IMR-90 (cell line): Measurements from ENCODE around the gene C13orf42. TPM values are rescaled to one million over a fixed set of nuclear protein-coding genes. Genes with fewer than 3 reads are reported as not detected.

Experiments used
- ATAC-seq: fragments of 200-7000 bp; cut with Tn5 transposase; 2 replicates; pipeline ENCODE4 v1.9.1; 2020; ENCODE audit warnings: low read depth, mild to moderate bottlenecking, moderate library complexity
- BruUV-seq: library from RNA; stranded (reverse); fragments of 400-500 nt; replicated peaks from 2 replicates; lab custom pipeline; 2021; lab: Mats Ljungman, UMichigan
- CTCF ChIA-PET: fragments of 300-600 bp; formaldehyde crosslinking; extraction: SDS; loops from one replicate; lab custom pipeline; 2021; ENCODE audit warnings: antibody characterized with exemption; lab: Yijun Ruan, JAX
- POLR2A ChIA-PET: fragments of 300-600 bp; sonication (Branson Sonifier 250); formaldehyde crosslinking; loops from one replicate; lab custom pipeline; 2022; ENCODE audit warnings: antibody characterized with exemption; ENCODE audit not compliant: unreplicated experiment; lab: Charles Lee
- DNase-seq: peaks from one replicate; pipeline ENCODE4 v3.0.0; 2013
- H2AFZ ChIP-seq: replicated peaks from 2 replicates; pipeline ENCODE3; 2013; ENCODE audit warnings: low read length, mild to moderate bottlenecking; ENCODE audit not compliant: poor library complexity
- H2AK5ac ChIP-seq: 2 replicates; pipeline ENCODE4 v1.6.1; 2013; ENCODE audit warnings: low read depth, low read length, inconsistent platforms
- H2AK9ac ChIP-seq: replicated peaks from 2 replicates; pipeline ENCODE3; 2013; ENCODE audit warnings: mild to moderate bottlenecking, low read depth, low read length, moderate library complexity; ENCODE audit not compliant: poor library complexity
- H2BK120ac ChIP-seq: 2 replicates; pipeline ENCODE4 v1.6.1; 2013; ENCODE audit warnings: low read depth, low read length, inconsistent platforms
- H2BK15ac ChIP-seq: 3 replicates; pipeline ENCODE4 v1.6.1; 2013; ENCODE audit warnings: low read depth, low read length, inconsistent platforms
- H2BK20ac ChIP-seq: 2 replicates; pipeline ENCODE4 v1.6.1; 2013; ENCODE audit warnings: low read depth, mild to moderate bottlenecking, inconsistent platforms, low read length, moderate library complexity
- H2BK5ac ChIP-seq: 2 replicates; pipeline ENCODE4 v1.6.1; 2013; ENCODE audit warnings: mild to moderate bottlenecking, low read depth, low read length, inconsistent platforms; ENCODE audit not compliant: poor library complexity, severe bottlenecking
- H3K14ac ChIP-seq: replicated peaks from 2 replicates; pipeline ENCODE4 v1.6.1; 2013; ENCODE audit warnings: low read depth, low read length, inconsistent platforms
- H3K18ac ChIP-seq: 2 replicates; pipeline ENCODE4 v1.6.1; 2013; ENCODE audit warnings: low read depth, low read length, control low read depth
- H3K23ac ChIP-seq: 2 replicates; pipeline ENCODE4 v1.6.1; 2013; ENCODE audit warnings: low read depth, low read length, inconsistent platforms
- H3K27ac ChIP-seq: 2 replicates; pipeline ENCODE4 v1.5.1; 2013; ENCODE audit warnings: mild to moderate bottlenecking, control low read depth, low read length; ENCODE audit not compliant: insufficient read depth
- H3K27me3 ChIP-seq: 2 replicates; pipeline ENCODE4 v1.6.1; 2013; ENCODE audit warnings: low read length; ENCODE audit not compliant: control insufficient read depth, insufficient read depth
- H3K36me3 ChIP-seq: 2 replicates; pipeline ENCODE4 v1.6.1; 2013; ENCODE audit warnings: low read length, mixed read lengths; ENCODE audit not compliant: control insufficient read depth, insufficient read depth
- H3K4ac ChIP-seq: 2 replicates; pipeline ENCODE4 v1.6.1; 2013; ENCODE audit warnings: low read depth, low read length, inconsistent platforms
- H3K4me1 ChIP-seq: 2 replicates; pipeline ENCODE4 v1.6.1; 2013; ENCODE audit warnings: low read length, mixed read lengths; ENCODE audit not compliant: control insufficient read depth, insufficient read depth
- H3K4me2 ChIP-seq: 2 replicates; pipeline ENCODE4 v1.6.1; 2013; ENCODE audit warnings: low read depth, mild to moderate bottlenecking, control low read depth, low read length, moderate library complexity
- H3K4me3 ChIP-seq: 2 replicates; pipeline ENCODE4 v1.5.1; 2013; ENCODE audit warnings: low read depth, mild to moderate bottlenecking, control low read depth, low read length, moderate library complexity; ENCODE audit not compliant: insufficient read depth
- H3K56ac ChIP-seq: 2 replicates; pipeline ENCODE4 v1.6.1; 2013; ENCODE audit warnings: low read length, inconsistent platforms; ENCODE audit not compliant: insufficient read depth; ENCODE audit errors: extremely low read depth
- H3K79me1 ChIP-seq, 2 experiments: 2 replicates each; pipeline ENCODE4 v1.6.1; 2013; ENCODE audit warnings: low read length in 2 of 2, inconsistent platforms in 1 of 2, low read depth in 1 of 2
- H3K9ac ChIP-seq: 2 replicates; pipeline ENCODE4 v1.6.1; 2013; ENCODE audit warnings: low read depth, low read length, control low read depth
- H3K9me1 ChIP-seq: 2 replicates; pipeline ENCODE4 v1.6.1; 2013; ENCODE audit warnings: low read length, inconsistent platforms; ENCODE audit not compliant: insufficient read depth
- H3K9me3 ChIP-seq: 2 replicates; pipeline ENCODE4 v1.6.1; 2013; ENCODE audit warnings: low read length; ENCODE audit not compliant: control insufficient read depth, insufficient read depth
- H4K20me1 ChIP-seq: 2 replicates; pipeline ENCODE4 v1.6.1; 2013; ENCODE audit warnings: low read length, inconsistent platforms; ENCODE audit not compliant: insufficient read depth
- H4K5ac ChIP-seq: 2 replicates; pipeline ENCODE4 v1.6.1; 2013; ENCODE audit warnings: mild to moderate bottlenecking, low read depth, low read length, control low read depth
- H4K8ac ChIP-seq, 2 experiments: 2 replicates each; pipeline ENCODE4 v1.6.1; 2013; ENCODE audit warnings: low read depth in 2 of 2, low read length in 2 of 2, control low read depth in 1 of 2, inconsistent platforms in 1 of 2
- H4K91ac ChIP-seq: 2 replicates; pipeline ENCODE4 v1.6.1; 2013; ENCODE audit warnings: low read depth, low read length, inconsistent platforms; ENCODE audit not compliant: insufficient read depth
- BHLHE40 ChIP-seq: fragments of 150-350 bp; IDR thresholded peaks from 2 replicates; pipeline ENCODE4 v1.6.1; 2016; ENCODE audit warnings: mild to moderate bottlenecking, low read depth, low read length
- CEBPB ChIP-seq: IDR thresholded peaks from 2 replicates; pipeline ENCODE4 v1.6.1; 2012; ENCODE audit warnings: low read depth, low read length, improper control_type of control experiment
- ELK1 ChIP-seq: fragments of 150-350 bp; IDR thresholded peaks from 2 replicates; pipeline ENCODE4 v1.6.1; 2016; ENCODE audit warnings: low read depth, mild to moderate bottlenecking, low read length, moderate library complexity, borderline replicate concordance
- MAFK ChIP-seq: IDR thresholded peaks from 2 replicates; pipeline ENCODE4 v1.6.1; 2012; ENCODE audit warnings: low read depth, low read length, improper control_type of control experiment
- MAZ ChIP-seq: IDR thresholded peaks from 2 replicates; pipeline ENCODE4 v1.6.1; 2012; ENCODE audit warnings: low read depth, mild to moderate bottlenecking, low read length, improper control_type of control experiment, moderate library complexity, borderline replicate concordance
- MXI1 ChIP-seq: IDR thresholded peaks from 2 replicates; pipeline ENCODE4 v1.6.1; 2012; ENCODE audit warnings: low read depth, mild to moderate bottlenecking, low read length, moderate library complexity, borderline replicate concordance
- NFE2L2 ChIP-seq: fragments of 150-350 bp; IDR thresholded peaks from 2 replicates; pipeline ENCODE4 v1.6.1; 2016; ENCODE audit warnings: low read depth, mild to moderate bottlenecking, low read length
- RCOR1 ChIP-seq: IDR thresholded peaks from 2 replicates; pipeline ENCODE4 v1.6.1; 2012; ENCODE audit warnings: mild to moderate bottlenecking, low read length, improper control_type of control experiment; ENCODE audit not compliant: insufficient replicate concordance
- RFX5 ChIP-seq: IDR thresholded peaks from 2 replicates; pipeline ENCODE4 v1.8.0; 2012; ENCODE audit warnings: low read depth, mild to moderate bottlenecking, low read length, moderate library complexity
- USF2 ChIP-seq: fragments of 150-350 bp; IDR thresholded peaks from 2 replicates; pipeline ENCODE4 v1.6.1; 2017; ENCODE audit warnings: mild to moderate bottlenecking, antibody characterized with exemption, low read length, low read depth
- dilution Hi-C: fragments of 300-500 bp; cut with HindIII; formaldehyde crosslinking; loops from one replicate; pipeline ENCODE4 v1.14.3; 2018; ENCODE audit warnings: low sequenced_read_pairs; ENCODE audit not compliant: unreplicated experiment
- in situ Hi-C: fragments of 300-500 bp; cut with MboI; formaldehyde crosslinking; loops from 3 replicates; pipeline ENCODE4 v1.14.3; 2019; ENCODE audit warnings: low sequenced_read_pairs, inconsistent platforms, mixed read lengths
- intact Hi-C: fragments of 100-400 bp; cut with micrococcal nuclease; formaldehyde crosslinking; loops from 2 replicates; pipeline ENCODE4 v1.10.0; 2022
- polyA plus RNA-seq, 3 experiments: library from polyadenylated mRNA; depleted of rRNA; stranded (reverse); fragments of >200 nt; gene quantifications; 2 replicates each; pipeline ENCODE4 v1.2.3, GENCODE V29; 2012; ENCODE audit warnings: low replicate concordance in 1 of 3
- total RNA-seq: library from RNA; depleted of rRNA; stranded (reverse); fragments of >200 nt; gene quantifications from 2 replicates; pipeline ENCODE4 v1.2.3, GENCODE V29; 2012
- TF ChIP-seq, protein P1 (sequence below): conservative IDR thresholded peaks from 2 replicates; pipeline ENCODE4 v1.5.1; 2012; ENCODE audit warnings: mild to moderate bottlenecking, low read depth, low read length, improper control_type of control experiment

C13orf42 gene
- total and polyA plus RNA-seq, 2 of the 4 experiments (the other 2 are of a cell fraction) = not detected

DNA sequence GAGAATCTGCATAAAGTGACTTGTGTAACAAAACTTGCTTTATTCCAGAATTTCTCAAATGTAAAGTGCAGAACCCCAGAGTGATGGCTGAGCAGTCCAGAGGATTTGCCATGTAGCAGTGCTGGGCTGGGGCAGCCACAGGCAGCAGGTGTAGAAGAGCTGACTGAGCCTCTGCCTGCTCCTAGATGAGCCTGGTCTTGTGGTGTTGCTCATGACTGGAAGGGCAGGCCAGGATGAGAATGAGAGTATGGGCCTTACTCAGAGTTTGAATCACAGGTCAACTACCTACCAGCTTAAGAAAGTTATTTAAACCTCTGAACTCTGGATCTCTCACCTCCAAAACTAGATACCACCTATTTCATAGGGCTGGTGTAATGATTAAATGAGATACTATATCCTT lies 2.9 kb upstream of the C13orf42 start:
- no peak overlapping the region for H4K5ac ChIP-seq
- DNase-seq (no peak), ATAC-seq (no peak)
- in situ Hi-C loops = no loop called here
- H3K27ac ChIP-seq = no peak overlapping the region
- no peak overlapping the region for H4K8ac ChIP-seq
- no peaks in the 10 kb centered on the region for H3K9me1 ChIP-seq
- H2AK9ac ChIP-seq = no peak overlapping the region
- no peak overlapping the region for H3K4me2 ChIP-seq
- no peak overlapping the region for H2AK5ac ChIP-seq
- peaks cover 9% of the 10 kb centered on the region; the same call in 1 of the 2 replicates for H3K27me3 ChIP-seq
- H2BK20ac ChIP-seq = no peak overlapping the region
- no TSS peak for BruUV-seq
- no peaks in the 10 kb centered on the region for H3K36me3 ChIP-seq
- H2BK5ac ChIP-seq = no peak overlapping the region
- no peak overlapping the region for H2BK120ac ChIP-seq
- H3K9ac ChIP-seq = no peak overlapping the region
- H4K20me1 ChIP-seq = no peaks in the 10 kb centered on the region
- no peaks in the 10 kb centered on the region for H3K4me1 ChIP-seq
- no peak overlapping the region for H3K56ac ChIP-seq
- dilution Hi-C loops = no loop called here
- H3K14ac ChIP-seq = no peak overlapping the region
- H3K79me1 ChIP-seq = no peaks in the 10 kb centered on the region
- H3K4ac ChIP-seq = no peak overlapping the region
- no peak overlapping the region for H3K18ac ChIP-seq
- H2AFZ ChIP-seq = no peak overlapping the region
- TF ChIP-seq, protein P1, sequence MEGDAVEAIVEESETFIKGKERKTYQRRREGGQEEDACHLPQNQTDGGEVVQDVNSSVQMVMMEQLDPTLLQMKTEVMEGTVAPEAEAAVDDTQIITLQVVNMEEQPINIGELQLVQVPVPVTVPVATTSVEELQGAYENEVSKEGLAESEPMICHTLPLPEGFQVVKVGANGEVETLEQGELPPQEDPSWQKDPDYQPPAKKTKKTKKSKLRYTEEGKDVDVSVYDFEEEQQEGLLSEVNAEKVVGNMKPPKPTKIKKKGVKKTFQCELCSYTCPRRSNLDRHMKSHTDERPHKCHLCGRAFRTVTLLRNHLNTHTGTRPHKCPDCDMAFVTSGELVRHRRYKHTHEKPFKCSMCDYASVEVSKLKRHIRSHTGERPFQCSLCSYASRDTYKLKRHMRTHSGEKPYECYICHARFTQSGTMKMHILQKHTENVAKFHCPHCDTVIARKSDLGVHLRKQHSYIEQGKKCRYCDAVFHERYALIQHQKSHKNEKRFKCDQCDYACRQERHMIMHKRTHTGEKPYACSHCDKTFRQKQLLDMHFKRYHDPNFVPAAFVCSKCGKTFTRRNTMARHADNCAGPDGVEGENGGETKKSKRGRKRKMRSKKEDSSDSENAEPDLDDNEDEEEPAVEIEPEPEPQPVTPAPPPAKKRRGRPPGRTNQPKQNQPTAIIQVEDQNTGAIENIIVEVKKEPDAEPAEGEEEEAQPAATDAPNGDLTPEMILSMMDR = no peak
- TF ChIP-seq RFX5 (no peak), ELK1 (no peak), USF2 (no peak), MAZ (no peak), CEBPB (no peak), BHLHE40 (no peak), MAFK (no peak), RCOR1 (no peak), NFE2L2 (no peak), MXI1 (no peak)
- H2BK15ac ChIP-seq = no peak overlapping the region
- H3K23ac ChIP-seq = no peak overlapping the region
- H3K4me3 ChIP-seq = no peak overlapping the region
- intact Hi-C loops = no loop called here
- ChIA-PET POLR2A (no interaction called here), CTCF (no interaction called here)
- H3K9me3 ChIP-seq = no peaks in the 10 kb centered on the region
- no peak overlapping the region for H4K91ac ChIP-seq
